ENCODE data around the gene ALPL. TPM values are rescaled to one million over a fixed set of nuclear protein-coding genes. Genes with fewer than 3 reads are reported as not detected.

ALPL gene
- total and polyA plus RNA-seq, 7 donors = 0.73 to 2.0 (median 1.3) TPM

- no peaks in the 10 kb centered on the region for H3K36me3 ChIP-seq (ENCODE audit: insufficient read depth in 1 of 2, low read depth in 1 of 2)
- DNase-seq = no peak
- H3K27ac ChIP-seq = no peak overlapping the region
- no peak for ATAC-seq
- no peaks in the 10 kb centered on the region for H3K4me1 ChIP-seq
- H3K27me3 ChIP-seq (ENCODE audit: insufficient read depth in 3 of 3, low read length in 2 of 3) = peaks cover 0 to 31% (median 6%) of the 10 kb centered on the region in 3 donors
- H3K4me3 ChIP-seq = no peak overlapping the region
- H3K9me3 ChIP-seq = no peaks in the 10 kb centered on the region
- 65 to 84% (median 78%) methylated on average over 6 to 7 of the region's 7 CpGs for WGBS, 3 donors
- intact Hi-C loops (cut with DNase I) = no loop called here
- no peak for TF ChIP-seq CTCF (IDR thresholded peaks at IDR 0.05)
These were observed 89.2 kb downstream of the ALPL start for GRCh38 chr1:21598417-21598816.

GRCh38 chr1:21598904-21599303, 89.7 kb downstream of the ALPL start:
- Histone ChIP-seq H3K4me1 (no peaks in the 10 kb centered on the region), H3K4me3 (no peak overlapping the region), H3K27ac (no peak overlapping the region), H3K9me3 (no peaks in the 10 kb centered on the region), H3K36me3 (ENCODE audit: insufficient read depth in 1 of 2, low read depth in 1 of 2) (no peaks in the 10 kb centered on the region), H3K27me3 (ENCODE audit: insufficient read depth in 3 of 3, low read length in 2 of 3) (peaks cover 0 to 30% (median 6%) of the 10 kb centered on the region in 3 donors)
- TF ChIP-seq CTCF (IDR thresholded peaks at IDR 0.05) = no peak
- ATAC-seq (no peak), DNase-seq (no peak)
- WGBS, 3 donors = 75 to 77% (median 77%) methylated on average over 8 of the region's 8 CpGs
- intact Hi-C loops (cut with DNase I) = no loop called here

GRCh38 chr1:21599402-21599801, 90.2 kb downstream of the ALPL start:
- DNase-seq (no peak), ATAC-seq (no peak)
- intact Hi-C loops (cut with DNase I) = no loop called here
- Histone ChIP-seq H3K4me1 (no peaks in the 10 kb centered on the region), H3K27me3 (ENCODE audit: insufficient read depth in 3 of 3, low read length in 2 of 3) (peaks cover 0 to 30% (median 6%) of the 10 kb centered on the region in 3 donors), H3K27ac (no peak overlapping the region), H3K4me3 (no peak overlapping the region), H3K9me3 (no peaks in the 10 kb centered on the region), H3K36me3 (ENCODE audit: insufficient read depth in 1 of 2, low read depth in 1 of 2) (no peaks in the 10 kb centered on the region)
- TF ChIP-seq CTCF (IDR thresholded peaks at IDR 0.05) = no peak
- WGBS, 3 donors = 74 to 77% (median 76%) methylated on average over 15 of the region's 15 CpGs

GRCh38 chr1:21601278-21602048, 92.2 kb downstream of the ALPL start:
- DNase-seq = no peak
- peaks cover 0 to 21% (median 0%) of the 10 kb centered on the region in 3 donors for H3K27me3 ChIP-seq (ENCODE audit: insufficient read depth in 3 of 3, low read length in 2 of 3)
- no peak overlapping the region for H3K4me3 ChIP-seq
- 86 to 89% (median 86%) methylated on average over 29 to 30 of the region's 30 CpGs for WGBS, 3 donors
- no peaks in the 10 kb centered on the region for H3K36me3 ChIP-seq (ENCODE audit: insufficient read depth in 1 of 2, low read depth in 1 of 2)
- H3K27ac ChIP-seq = no peak overlapping the region
- no peak for TF ChIP-seq CTCF (IDR thresholded peaks at IDR 0.05)
- ATAC-seq = no peak
- intact Hi-C loops (cut with DNase I) = no loop called here
- H3K4me1 ChIP-seq = no peaks in the 10 kb centered on the region
- no peaks in the 10 kb centered on the region for H3K9me3 ChIP-seq
